Smooth muscle cell (in vitro differentiated cells): ENCODE measurements around the gene SCMH1. TPM values are rescaled to one million over a fixed set of nuclear protein-coding genes. Genes with fewer than 3 reads are reported as not detected.

ENCODE experiments used
- DNase-seq: peaks from one replicate; lab custom pipeline; 2025; ENCODE audit not compliant: unreplicated experiment; lab: John Stamatoyannopoulos, UW
- H2AFZ ChIP-seq: fragments of 200-600 bp; sonication (generic); 2 replicates; pipeline ENCODE4 v1.6.0; 2016; ENCODE audit warnings: antibody characterized with exemption, low read depth, mild to moderate bottlenecking
- H3F3A ChIP-seq: fragments of 200-600 bp; sonication (generic); 2 replicates; pipeline ENCODE4 v1.6.0; 2017; ENCODE audit warnings: antibody characterized with exemption, low read depth
- H3K27ac ChIP-seq: fragments of 200-600 bp; sonication (generic); 2 replicates; pipeline ENCODE4 v1.5.1; 2016; ENCODE audit warnings: low read depth, mild to moderate bottlenecking
- H3K27me3 ChIP-seq: fragments of 200-600 bp; sonication (generic); 2 replicates; pipeline ENCODE4 v1.6.1; 2016; ENCODE audit warnings: low read depth, mild to moderate bottlenecking
- H3K36me3 ChIP-seq: fragments of 200-600 bp; sonication (generic); 2 replicates; pipeline ENCODE4 v1.5.1; 2016; ENCODE audit warnings: low read depth
- H3K4me1 ChIP-seq: fragments of 200-600 bp; sonication (generic); 2 replicates; pipeline ENCODE4 v1.5.1; 2016; ENCODE audit warnings: low read depth
- H3K4me2 ChIP-seq: fragments of 200-600 bp; sonication (generic); 2 replicates; pipeline ENCODE4 v1.6.0; 2016; ENCODE audit warnings: mild to moderate bottlenecking
- H3K4me3 ChIP-seq: fragments of 200-600 bp; sonication (generic); 2 replicates; pipeline ENCODE4 v1.5.1; 2016; ENCODE audit warnings: mild to moderate bottlenecking
- H3K79me2 ChIP-seq: fragments of 200-600 bp; sonication (generic); 2 replicates; pipeline ENCODE4 v1.6.0; 2016; ENCODE audit warnings: low read depth, mild to moderate bottlenecking
- H3K9ac ChIP-seq: fragments of 200-600 bp; sonication (generic); 2 replicates; pipeline ENCODE4 v1.6.0; 2016; ENCODE audit warnings: low read depth
- H3K9me3 ChIP-seq: fragments of 200-600 bp; sonication (generic); replicated peaks from 2 replicates; pipeline ENCODE4 v1.5.1; 2016; ENCODE audit warnings: low read depth
- H4K20me1 ChIP-seq: fragments of 200-600 bp; sonication (generic); 2 replicates; pipeline ENCODE4 v1.6.0; 2016; ENCODE audit warnings: low read depth
- CTCF ChIP-seq: fragments of 200-600 bp; sonication (generic); IDR thresholded peaks from 2 replicates; pipeline ENCODE4 v1.5.1; 2017; ENCODE audit warnings: borderline replicate concordance, mild to moderate bottlenecking, antibody characterized with exemption; ENCODE audit not compliant: insufficient read depth, poor library complexity, severe bottlenecking
- WGBS: methylation state at CpG from one replicate; pipeline ENCODE4 v1.1.7; 2016; ENCODE audit warnings: low lambda C conversion rate; 5-methylcytosine and 5-hydroxymethylcytosine counted together
- polyA plus RNA-seq: library from polyadenylated mRNA; unstranded; fragments of >200 nt; fragmentation: Nextera tagmentation; extraction: Ambion mirVana; gene quantifications from 2 replicates; pipeline ENCODE4 v1.2.1, GENCODE V29; 2016
- total RNA-seq: library from RNA; depleted of rRNA; stranded (reverse); fragments of >200 nt; gene quantifications from 2 replicates; pipeline ENCODE4 v1.2.3, GENCODE V29; 2014

Gene SCMH1
- total and polyA plus RNA-seq, 2 experiments from 2014 or later, result 24.0 to 46.4 TPM

- H3K4me1 ChIP-seq, result no peaks in the 10 kb centered on the region
- no peak within 1 kb of the TSS for H2AFZ ChIP-seq
- no peaks in the 10 kb centered on the region for H4K20me1 ChIP-seq
- DNase-seq, result no peak
- no peak within 1 kb of the TSS for H3K4me2 ChIP-seq
- no peak within 1 kb of the TSS for H3K4me3 ChIP-seq
- H3K79me2 ChIP-seq, result no peaks in the 10 kb centered on the region
- H3F3A ChIP-seq, result peaks cover 4% of the 10 kb centered on the region
- no peaks in the 10 kb centered on the region for H3K27me3 ChIP-seq
- no peaks in the 10 kb centered on the region for H3K36me3 ChIP-seq
- H3K27ac ChIP-seq, result no peak within 1 kb of the TSS
- 65% methylated on average over 12 of the region's 12 CpGs for WGBS
- no peak for TF ChIP-seq CTCF
- no peaks in the 10 kb centered on the region for H3K9me3 ChIP-seq
- no peak within 1 kb of the TSS for H3K9ac ChIP-seq
These were observed 220.4 kb downstream of the SCMH1 start, which contains the start of gene SLFNL1 for GRCh38 chr1:41021526-41022308. TSS of gene SLFNL1 (minus strand) at chr1:41021725. CDS start at chr1:41020660, 1,065 bp downstream.

- Histone ChIP-seq H3K27ac (no peak overlapping the region), H3F3A (peaks cover 4% of the 10 kb centered on the region), H3K27me3 (no peaks in the 10 kb centered on the region), H3K4me3 (no peak overlapping the region), H2AFZ (no peak overlapping the region), H3K9ac (no peak overlapping the region), H3K79me2 (no peaks in the 10 kb centered on the region), H3K9me3 (no peaks in the 10 kb centered on the region), H3K4me1 (no peaks in the 10 kb centered on the region), H3K4me2 (no peak overlapping the region), H3K36me3 (no peaks in the 10 kb centered on the region), H4K20me1 (no peaks in the 10 kb centered on the region)
- 65% methylated on average over 3 of the region's 3 CpGs for WGBS
- TF ChIP-seq CTCF, result no peak
- DNase-seq, result no peak
These were observed 221.5 kb downstream of the SCMH1 start for GRCh38 chr1:41020654-41021053.

GRCh38 chr1:41020109-41020576, 222.0 kb downstream of the SCMH1 start:
- H3K36me3 ChIP-seq, result no peaks in the 10 kb centered on the region
- WGBS, result 94% methylated on average over 17 of the region's 17 CpGs

More at GRCh38 chr1:41020109-41020576, 222.0 kb downstream of the SCMH1 start:
- Histone ChIP-seq H3K9ac (no peak overlapping the region), H2AFZ (no peak overlapping the region), H3K27me3 (no peaks in the 10 kb centered on the region), H3K79me2 (no peaks in the 10 kb centered on the region), H3F3A (peaks cover 4% of the 10 kb centered on the region), H4K20me1 (no peaks in the 10 kb centered on the region), H3K9me3 (no peaks in the 10 kb centered on the region), H3K4me2 (no peak overlapping the region), H3K4me1 (no peaks in the 10 kb centered on the region), H3K27ac (no peak overlapping the region), H3K4me3 (no peak overlapping the region)
- no peak for DNase-seq
- no peak for TF ChIP-seq CTCF
